Measurements from ENCODE around the gene SUMO2.
A peak's percentile ranks its signal among the peaks of the same experiment; 100 is the strongest.
"Not testable (repeated sequence)": the region's sequence is repeated elsewhere in the genome, so short reads cannot be mapped to it uniquely, and the experiment has no call there.

SUMO2 gene

GRCh38 chr17:75182569-75183436 lies at the start of gene SUMO2:
SUMO2 (minus strand) TSS chr17:75182959; CDS start chr17:75182834, 125 bp downstream.
- DNase-seq (ENCODE audit: low read depth), result peak; percentile 90

- DNase-seq (ENCODE audit: low read depth), result no peak
These were observed 49.1 kb upstream of the SUMO2 start for GRCh38 chr17:75231741-75232464.

GRCh38 chr17:75231071-75231470 lies 48.3 kb upstream of the SUMO2 start:
- no peak for DNase-seq (ENCODE audit: low read depth)

- no peak for DNase-seq (ENCODE audit: low read depth)
These were observed 46.1 kb upstream of the SUMO2 start for GRCh38 chr17:75228847-75229246.

GRCh38 chr17:75228305-75228704 lies 45.5 kb upstream of the SUMO2 start:
- no peak for DNase-seq (ENCODE audit: low read depth)

GRCh38 chr17:75227729-75228128 lies 45.0 kb upstream of the SUMO2 start:
- DNase-seq (ENCODE audit: low read depth), result no peak

- no peak for DNase-seq (ENCODE audit: low read depth)
These were observed 42.3 kb upstream of the SUMO2 start for GRCh38 chr17:75225016-75225415.

GRCh38 chr17:75219815-75220214 lies 37.1 kb upstream of the SUMO2 start:
- no peak for DNase-seq (ENCODE audit: low read depth)

GRCh38 chr17:75218131-75218530 lies 35.4 kb upstream of the SUMO2 start:
- no peak for DNase-seq (ENCODE audit: low read depth)

- DNase-seq (ENCODE audit: low read depth), result no peak
These were observed 26.3 kb upstream of the SUMO2 start for GRCh38 chr17:75209061-75209460.

GRCh38 chr17:75208161-75208560 lies 25.4 kb upstream of the SUMO2 start:
- no peak for DNase-seq (ENCODE audit: low read depth)

GRCh38 chr17:75207760-75208159 lies 25.0 kb upstream of the SUMO2 start:
- DNase-seq (ENCODE audit: low read depth), result no peak

- not testable (repeated sequence) for DNase-seq (ENCODE audit: low read depth)
These were observed 24.3 kb upstream of the SUMO2 start for GRCh38 chr17:75207050-75207407.

GRCh38 chr17:75205793-75206163 lies 23.0 kb upstream of the SUMO2 start:
- no peak for DNase-seq (ENCODE audit: low read depth)

- DNase-seq (ENCODE audit: low read depth), result peak; percentile 84
These were observed 22.5 kb upstream of the SUMO2 start, which contains the start of gene NUP85 for GRCh38 chr17:75205037-75205792. NUP85 (plus strand) TSS chr17:75205679; CDS start chr17:75205762, 83 bp downstream.

- DNase-seq (ENCODE audit: low read depth), result no peak
These were observed 17.3 kb upstream of the SUMO2 start for GRCh38 chr17:75199886-75200618.

- no peak for DNase-seq (ENCODE audit: low read depth)
These were observed 12.1 kb upstream of the SUMO2 start for GRCh38 chr17:75194879-75195278.

- no peak for DNase-seq (ENCODE audit: low read depth)
These were observed 8.8 kb upstream of the SUMO2 start for GRCh38 chr17:75191584-75191983.

GRCh38 chr17:75188614-75189013 lies 5.9 kb upstream of the SUMO2 start:
- DNase-seq (ENCODE audit: low read depth), result no peak

GRCh38 chr17:75183999-75184884 lies 1.5 kb upstream of the SUMO2 start:
- no peak for DNase-seq (ENCODE audit: low read depth)

- no peak for DNase-seq (ENCODE audit: low read depth)
These were observed 515 bp downstream of the SUMO2 start for GRCh38 chr17:75182319-75182568.
